ACHN (cell line): ENCODE measurements around the gene DTX1.

Experiments used
- DNase-seq: peaks from one replicate; pipeline ENCODE4 v3.0.0-alpha.2; 2015
- in situ Hi-C: cut with HindIII; loops from 2 replicates; pipeline ENCODE4 v1.10.0; 2017; ENCODE audit warnings: low sequenced_read_pairs, low pct_ligation_motif_present, low pct_unique_long_range_greater_than_20kb

Gene DTX1

GRCh38 chr12:113066813-113067400 lies 10.4 kb downstream of the DTX1 start:
- in situ Hi-C loops, result loop anchor here (25.0 kb wide), 1 partner anchor 95 kb away; no protein-coding TSS in a partner anchor

GRCh38 chr12:113067987-113068935 lies 11.7 kb downstream of the DTX1 start:
- no peak for DNase-seq
- in situ Hi-C loops, result loop anchor here (25.0 kb wide), 1 partner anchor 94 kb away; no protein-coding TSS in a partner anchor

More at GRCh38 chr12:113066813-113067400, 10.4 kb downstream of the DTX1 start:
- DNase-seq, result no peak

GRCh38 chr12:113069149-113069548 lies 12.6 kb downstream of the DTX1 start:
- in situ Hi-C loops, result loop anchor here (25.0 kb wide), 1 partner anchor 93 kb away; no protein-coding TSS in a partner anchor
- no peak for DNase-seq

GRCh38 chr12:113069751-113070116 lies 13.2 kb downstream of the DTX1 start:
- in situ Hi-C loops, result loop anchor here (25.0 kb wide), 1 partner anchor 93 kb away; no protein-coding TSS in a partner anchor
- DNase-seq, result no peak

- no peak for DNase-seq
- in situ Hi-C loops, result loop anchor here (25.0 kb wide), 1 partner anchor 92 kb away; no protein-coding TSS in a partner anchor
Observed at GRCh38 chr12:113070117-113070906, 13.8 kb downstream of the DTX1 start.

GRCh38 chr12:113071135-113072112 lies 14.9 kb downstream of the DTX1 start:
- DNase-seq, result no peak
- in situ Hi-C loops, result loop anchor here (25.0 kb wide), 1 partner anchor 91 kb away; no protein-coding TSS in a partner anchor

GRCh38 chr12:113072136-113072535 lies 15.6 kb downstream of the DTX1 start:
- DNase-seq, result no peak
- in situ Hi-C loops, result loop anchor here (25.0 kb wide), 1 partner anchor 90 kb away; no protein-coding TSS in a partner anchor

- in situ Hi-C loops, result loop anchor here (25.0 kb wide), 1 partner anchor 89 kb away; no protein-coding TSS in a partner anchor
- DNase-seq, result no peak
Observed at GRCh38 chr12:113073586-113073985, 17.1 kb downstream of the DTX1 start.

GRCh38 chr12:113075137-113075683 lies 18.7 kb downstream of the DTX1 start:
- in situ Hi-C loops, result no loop called here
- peak; percentile 37 for DNase-seq

GRCh38 chr12:113077057-113077858 lies 20.7 kb downstream of the DTX1 start:
- in situ Hi-C loops, result no loop called here
- DNase-seq, result no peak

- no peak for DNase-seq
- in situ Hi-C loops, result no loop called here
Observed at GRCh38 chr12:113077859-113078255, 21.3 kb downstream of the DTX1 start.

- in situ Hi-C loops, result no loop called here
- no peak for DNase-seq
Observed at GRCh38 chr12:113081873-113082272, 25.3 kb downstream of the DTX1 start.

GRCh38 chr12:113082486-113083148 lies 26.1 kb downstream of the DTX1 start:
- in situ Hi-C loops, result no loop called here

GRCh38 chr12:113083863-113084435 lies 27.4 kb downstream of the DTX1 start:
- in situ Hi-C loops, result no loop called here

More at GRCh38 chr12:113082486-113083148, 26.1 kb downstream of the DTX1 start:
- no peak for DNase-seq

GRCh38 chr12:113086249-113087164 lies 30.0 kb downstream of the DTX1 start:
- DNase-seq, result no peak
- in situ Hi-C loops, result no loop called here

More at GRCh38 chr12:113083863-113084435, 27.4 kb downstream of the DTX1 start:
- DNase-seq, result no peak
